HuH-7 (cell line): Measurements from ENCODE around the gene CD68.
"Not testable (repeated sequence)": the region's sequence is repeated elsewhere in the genome, so short reads cannot be mapped to it uniquely, and the experiment has no call there.

Experiments used
- DNase-seq: peaks from one replicate; pipeline ENCODE4 v3.0.0; 2011; ENCODE audit warnings: low spot score

The CD68 gene

DNA sequence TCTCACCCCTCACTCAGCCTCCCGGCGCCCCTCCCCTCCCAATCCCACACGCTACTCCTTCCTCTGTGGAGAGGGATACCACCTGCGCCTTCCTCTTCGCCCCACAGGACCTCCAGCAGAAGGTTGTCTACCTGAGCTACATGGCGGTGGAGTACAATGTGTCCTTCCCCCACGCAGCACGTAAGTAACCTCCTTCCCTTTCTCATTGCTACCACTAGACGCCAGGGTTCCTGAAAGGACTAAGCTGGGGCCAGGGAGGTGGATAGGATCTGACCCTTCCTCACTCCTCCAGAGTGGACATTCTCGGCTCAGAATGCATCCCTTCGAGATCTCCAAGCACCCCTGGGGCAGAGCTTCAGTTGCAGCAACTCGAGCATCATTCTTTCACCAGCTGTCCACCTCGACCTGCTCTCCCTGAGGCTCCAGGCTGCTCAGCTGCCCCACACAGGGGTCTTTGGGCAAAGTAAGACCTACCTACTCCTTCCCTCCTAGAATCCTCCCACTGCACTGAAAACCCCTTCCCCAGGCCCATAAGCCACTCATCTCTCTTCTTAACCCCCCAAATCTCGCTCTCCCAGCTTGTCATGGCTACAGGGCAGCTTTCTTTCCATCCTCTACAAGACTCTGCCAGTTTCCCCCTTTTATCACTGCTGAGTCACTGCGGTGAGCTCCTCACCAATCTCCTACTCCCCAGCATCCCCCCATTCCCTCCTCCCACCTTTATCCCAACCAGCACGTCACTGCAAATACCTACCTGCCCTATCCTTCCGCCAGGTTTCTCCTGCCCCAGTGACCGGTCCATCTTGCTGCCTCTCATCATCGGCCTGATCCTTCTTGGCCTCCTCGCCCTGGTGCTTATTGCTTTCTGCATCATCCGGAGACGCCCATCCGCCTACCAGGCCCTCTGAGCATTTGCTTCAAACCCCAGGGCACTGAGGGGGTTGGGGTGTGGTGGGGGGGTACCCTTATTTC is 1.5 kb downstream of the CD68 start:
- no peak for DNase-seq

DNA sequence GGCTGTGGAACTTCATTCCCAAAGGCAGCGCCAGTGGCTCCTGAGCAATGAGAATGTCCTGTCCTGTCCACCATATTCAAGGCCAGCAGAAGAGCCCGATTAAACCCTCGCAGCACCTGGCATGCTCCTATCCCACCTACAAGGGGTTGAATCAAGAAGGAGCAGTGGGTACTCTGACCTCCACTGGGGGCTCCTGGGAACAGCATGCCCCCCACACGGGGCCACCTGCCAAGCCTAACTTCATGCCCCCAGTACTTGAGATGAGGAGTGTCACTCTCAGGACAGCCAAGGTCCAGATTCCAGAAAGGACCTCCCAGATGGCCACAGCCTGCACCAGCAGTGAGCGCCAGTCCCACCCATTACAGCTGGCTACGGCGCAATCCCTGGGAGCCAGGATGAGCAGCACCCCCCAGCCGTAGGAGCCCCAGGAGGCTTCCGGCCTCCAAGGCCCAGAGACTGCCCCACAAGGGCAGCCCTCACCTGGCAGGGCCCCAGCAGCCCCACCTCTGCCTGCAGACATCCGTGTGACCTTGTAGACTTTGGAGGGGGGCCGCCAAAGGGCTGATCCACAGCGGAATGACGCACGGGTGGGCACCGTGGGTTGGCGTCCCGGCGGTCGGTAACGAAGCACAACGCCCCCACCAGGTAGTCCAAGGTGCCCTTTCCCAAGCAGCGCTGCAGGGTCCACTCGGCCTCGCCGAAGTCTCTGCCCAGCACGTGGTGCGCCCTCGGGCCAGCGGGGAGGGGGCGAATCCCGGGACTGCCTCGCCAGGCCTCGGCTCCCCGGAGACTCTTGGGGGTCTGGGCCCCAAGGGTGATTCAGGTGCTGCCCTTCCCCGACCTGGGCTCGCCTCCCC is 3.2 kb downstream of the CD68 start:
- DNase-seq = no peak

DNA sequence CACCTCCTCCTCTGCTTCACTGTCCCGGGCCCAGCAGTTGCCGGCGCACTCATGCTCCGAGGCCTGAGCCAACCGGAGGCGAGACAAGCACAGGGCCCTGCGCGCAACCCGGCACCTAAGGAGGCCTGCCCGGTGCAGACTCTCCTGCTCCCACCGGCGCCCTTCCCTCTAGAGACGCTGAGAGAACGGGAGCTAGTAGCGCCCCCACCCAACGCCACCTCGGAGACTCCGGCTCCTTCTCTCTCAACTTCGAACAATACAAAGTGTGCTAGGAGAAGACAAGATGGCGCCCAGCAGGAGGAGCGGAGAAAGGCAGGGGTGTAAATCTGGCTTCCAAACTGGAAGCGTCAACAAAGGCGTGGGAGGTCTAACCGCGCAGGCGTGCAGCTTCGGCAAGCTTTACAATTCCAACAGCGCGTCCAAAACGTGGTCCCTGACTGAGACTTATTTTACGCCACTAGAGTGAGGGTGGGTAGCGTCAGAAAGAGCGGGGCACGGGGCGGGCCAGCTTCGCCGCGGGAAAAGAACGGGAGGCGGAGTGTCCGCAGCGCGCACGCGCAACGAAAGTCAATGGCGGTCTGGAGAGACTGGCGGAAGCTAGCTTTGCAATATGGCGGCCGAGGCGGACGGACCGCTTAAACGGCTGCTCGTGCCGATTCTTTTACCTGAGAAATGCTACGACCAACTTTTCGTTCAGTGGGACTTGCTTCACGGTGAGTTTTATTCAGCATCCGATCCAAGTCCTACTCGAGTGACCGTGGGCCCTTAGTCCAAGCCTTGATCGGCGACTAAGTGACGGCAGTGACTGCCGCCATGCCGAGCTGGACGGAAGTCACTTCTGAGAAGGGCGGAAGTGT is 4.0 kb downstream of the CD68 start, which contains the start of gene MPDU1:
Gene MPDU1 (plus strand): TSS at position 600 of the 857 bp plus-strand sequence. CDS start 11 bp downstream, at position 611.
- DNase-seq = peak; percentile 88

DNA sequence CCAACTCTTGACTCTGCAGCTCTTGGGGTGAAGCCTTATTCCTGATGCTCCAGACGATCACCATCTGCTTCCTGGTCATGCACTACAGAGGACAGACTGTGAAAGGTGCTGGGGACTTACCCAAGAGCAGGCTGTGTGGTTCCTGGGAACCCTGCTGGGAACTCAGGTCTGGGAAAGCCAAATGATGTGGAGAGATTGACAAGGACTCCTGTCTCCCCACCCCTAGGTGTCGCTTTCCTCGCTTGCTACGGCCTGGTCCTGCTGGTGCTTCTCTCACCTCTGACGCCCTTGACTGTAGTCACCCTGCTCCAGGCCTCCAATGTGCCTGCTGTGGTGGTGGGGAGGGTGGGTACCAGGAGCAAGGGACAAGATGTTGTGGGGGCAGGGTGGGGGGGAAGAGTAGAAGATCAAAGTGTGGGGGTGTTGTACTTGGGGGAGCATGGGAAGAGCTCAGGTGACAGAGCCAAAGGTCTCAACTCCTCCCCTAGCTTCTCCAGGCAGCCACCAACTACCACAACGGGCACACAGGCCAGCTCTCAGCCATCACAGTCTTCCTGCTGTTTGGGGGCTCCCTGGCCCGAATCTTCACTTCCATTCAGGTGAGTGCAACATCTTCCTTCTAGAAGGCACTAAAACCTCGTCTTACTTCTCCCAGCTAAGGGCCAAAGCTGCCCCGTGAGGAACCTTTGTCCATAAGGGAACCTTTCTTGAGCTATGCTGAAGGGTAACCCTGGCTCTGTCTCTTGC is 7.4 kb downstream of the CD68 start:
- DNase-seq = peak; percentile 82

DNA sequence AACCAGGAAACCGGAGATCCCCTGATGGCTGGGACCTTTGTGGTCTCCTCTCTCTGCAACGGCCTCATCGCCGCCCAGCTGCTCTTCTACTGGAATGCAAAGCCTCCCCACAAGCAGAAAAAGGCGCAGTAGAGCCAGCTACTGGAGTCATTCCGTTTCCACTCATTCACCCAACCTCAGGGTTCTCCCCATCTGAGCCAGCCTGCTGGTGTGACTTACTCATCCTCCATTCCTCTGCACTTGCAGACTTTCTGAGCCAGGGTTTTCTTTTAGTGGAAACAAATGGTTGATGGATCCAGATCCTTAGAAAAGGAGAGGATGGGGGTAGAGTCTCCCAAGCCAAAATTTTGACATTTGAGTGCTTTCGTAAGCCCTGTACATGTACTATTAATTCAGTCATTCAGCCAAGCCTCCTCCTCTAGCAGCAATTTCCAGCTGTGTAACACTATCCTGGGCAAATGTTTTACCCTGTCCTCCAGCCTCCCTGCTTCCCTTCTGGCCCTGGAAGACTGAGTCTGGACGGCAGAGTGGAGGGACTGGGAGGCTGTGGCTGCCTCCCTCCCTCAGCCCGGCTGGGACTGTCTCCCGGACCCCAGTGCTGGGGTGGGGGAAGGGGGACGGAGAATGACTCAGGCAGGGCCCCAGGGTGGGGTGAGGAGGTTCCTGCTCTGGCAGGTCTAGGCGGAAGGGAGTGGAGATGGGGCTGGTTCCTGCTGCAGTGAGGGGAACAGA is 8.1 kb downstream of the CD68 start:
- DNase-seq = no peak

DNA sequence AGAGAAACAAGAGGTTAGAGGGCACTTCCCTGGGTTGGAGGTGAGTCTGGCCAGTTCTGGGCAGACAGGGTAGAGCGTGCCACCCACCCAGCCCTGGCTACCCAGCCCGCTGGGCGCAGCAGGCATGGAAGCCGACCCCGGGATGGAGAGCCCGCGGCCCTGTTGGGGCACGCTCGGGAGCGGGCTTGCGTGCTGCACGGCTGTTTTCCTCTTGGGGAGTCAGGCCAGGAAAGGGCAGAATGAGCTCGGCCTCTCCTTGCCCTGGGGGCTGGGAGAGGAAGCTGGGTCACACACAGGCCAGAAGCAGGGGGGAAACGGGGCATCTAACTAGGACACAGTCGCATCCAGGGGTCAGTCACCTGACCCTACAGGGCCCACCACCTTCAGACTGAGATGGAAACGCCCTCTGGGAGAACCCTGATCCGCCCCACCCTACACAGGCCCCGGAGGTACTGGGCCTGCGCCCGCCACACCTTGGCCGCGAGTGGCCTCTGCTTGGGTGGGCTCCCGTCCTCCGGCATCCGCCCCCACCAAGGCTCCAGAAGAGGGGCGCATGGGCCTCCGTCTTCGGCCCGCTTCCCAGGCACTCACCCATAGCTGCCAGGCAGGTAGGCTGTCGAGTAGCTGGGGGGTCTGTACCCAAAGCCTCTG is 9.2 kb downstream of the CD68 start:
- DNase-seq = no peak

DNA sequence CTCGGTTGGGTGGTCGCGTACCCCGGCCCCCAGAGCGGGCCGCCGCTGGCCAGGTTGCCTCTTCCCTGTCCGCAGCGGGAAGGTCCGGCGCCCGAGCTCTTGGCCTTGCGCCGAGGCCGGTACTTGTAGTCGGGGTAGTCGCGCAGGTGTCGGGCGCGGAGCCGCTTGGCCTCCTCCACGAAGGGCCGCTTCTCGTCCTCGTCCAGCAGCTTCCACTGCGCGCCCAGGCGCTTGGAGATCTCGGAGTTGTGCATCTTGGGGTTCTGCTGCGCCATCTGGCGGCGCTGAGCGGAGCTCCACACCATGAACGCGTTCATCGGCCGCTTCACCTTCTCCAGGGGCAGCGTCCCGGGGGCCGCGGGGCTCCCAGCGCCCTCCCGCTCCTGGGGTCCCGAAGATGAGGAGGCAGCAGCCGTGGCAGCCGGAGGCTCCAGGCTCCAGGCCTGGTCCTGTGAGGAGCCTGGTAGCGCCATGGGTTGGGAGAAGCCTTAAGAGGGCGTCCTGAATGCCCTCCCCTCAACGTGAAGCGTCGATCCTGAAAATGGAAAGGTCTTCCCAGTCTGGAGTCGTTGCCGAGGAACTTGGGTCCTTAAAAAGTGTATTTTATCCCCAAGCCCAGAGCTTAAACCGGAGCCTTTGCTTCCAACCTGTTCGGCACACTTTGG is 9.9 kb downstream of the CD68 start:
- no peak for DNase-seq

DNA sequence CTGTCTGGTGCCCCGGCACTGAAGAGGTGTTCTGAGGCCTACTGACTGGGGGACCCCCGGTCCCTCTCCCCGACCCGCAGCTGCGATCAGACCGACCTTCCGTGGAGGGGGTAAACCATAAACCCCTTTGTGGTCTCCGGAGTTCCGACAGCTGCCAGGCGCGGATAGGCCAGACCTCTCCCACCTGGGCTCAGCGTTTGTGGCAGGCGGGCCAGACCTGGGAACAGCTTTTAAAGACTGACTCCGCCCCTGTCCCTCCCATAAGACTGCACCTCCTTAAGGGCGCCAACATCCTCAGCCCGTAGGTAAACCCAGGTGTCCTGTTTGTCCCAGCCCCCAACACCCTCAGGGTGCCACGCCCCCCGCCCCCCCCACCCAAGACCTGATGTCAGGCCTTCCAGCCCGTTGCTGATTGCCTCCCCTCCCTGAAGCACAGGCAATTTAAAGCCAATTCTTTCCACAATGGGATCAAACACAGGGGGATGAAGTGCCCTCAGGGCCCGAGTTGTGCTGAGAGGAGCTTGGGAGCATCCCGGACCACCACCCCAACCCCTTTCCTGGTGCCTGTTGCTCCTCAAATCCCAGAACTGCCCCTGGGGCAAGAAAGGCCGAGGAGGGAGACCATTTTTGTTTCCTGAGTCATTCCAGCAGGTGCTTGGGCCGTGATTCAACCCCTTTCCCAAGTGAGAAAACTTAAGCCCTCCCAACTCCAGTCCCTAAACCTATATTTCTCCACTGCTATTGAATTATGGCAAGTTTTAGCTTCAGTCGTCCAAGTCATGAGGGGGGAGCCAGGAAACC is 10.7 kb downstream of the CD68 start, which contains the start of gene SOX15:
Gene SOX15 (minus strand): TSS at position 204 of the 801 bp plus-strand sequence. CDS start 418 bp downstream, outside the sequence.
- no peak for DNase-seq

DNA sequence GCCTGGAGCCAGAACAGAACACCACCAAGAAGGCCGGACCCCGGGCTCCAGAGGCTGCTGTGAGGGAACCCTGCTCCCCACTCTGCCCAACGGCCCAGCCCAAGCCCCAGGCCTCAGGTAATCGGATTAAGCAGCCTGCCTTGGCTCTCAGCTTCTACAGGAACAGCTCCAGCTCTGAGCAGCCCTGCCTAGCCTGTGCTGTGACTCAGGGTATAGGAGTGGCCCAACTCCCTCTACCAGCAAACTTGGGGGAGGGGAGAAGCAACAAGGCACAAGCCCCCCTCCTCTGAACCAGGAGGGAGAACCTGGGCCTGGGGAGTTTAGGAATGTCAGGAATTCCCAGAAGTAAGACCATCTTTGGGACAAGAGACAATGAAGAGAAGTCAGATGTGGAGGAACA is 11.3 kb downstream of the CD68 start:
- no peak for DNase-seq

DNA sequence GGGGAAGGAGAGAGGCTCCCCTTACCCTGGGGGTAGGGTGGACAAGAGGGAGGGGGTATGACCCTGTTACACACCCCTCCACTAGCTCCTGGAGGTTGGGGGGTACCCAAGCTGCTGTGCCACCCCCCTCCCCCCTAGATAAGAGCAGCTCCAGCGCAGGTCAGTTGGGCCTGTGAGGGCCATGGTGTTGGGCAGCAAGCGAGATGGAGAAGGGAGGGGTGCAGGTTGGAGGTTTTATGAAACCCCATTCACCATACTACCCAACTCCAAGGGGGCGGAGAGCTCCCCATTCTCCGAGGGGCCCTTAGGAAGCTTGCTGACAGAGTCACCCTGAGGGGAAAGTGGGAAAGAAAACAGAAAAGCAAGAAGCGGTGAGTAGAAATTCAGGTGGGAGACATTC is 12.2 kb downstream of the CD68 start:
- DNase-seq = no peak

DNA sequence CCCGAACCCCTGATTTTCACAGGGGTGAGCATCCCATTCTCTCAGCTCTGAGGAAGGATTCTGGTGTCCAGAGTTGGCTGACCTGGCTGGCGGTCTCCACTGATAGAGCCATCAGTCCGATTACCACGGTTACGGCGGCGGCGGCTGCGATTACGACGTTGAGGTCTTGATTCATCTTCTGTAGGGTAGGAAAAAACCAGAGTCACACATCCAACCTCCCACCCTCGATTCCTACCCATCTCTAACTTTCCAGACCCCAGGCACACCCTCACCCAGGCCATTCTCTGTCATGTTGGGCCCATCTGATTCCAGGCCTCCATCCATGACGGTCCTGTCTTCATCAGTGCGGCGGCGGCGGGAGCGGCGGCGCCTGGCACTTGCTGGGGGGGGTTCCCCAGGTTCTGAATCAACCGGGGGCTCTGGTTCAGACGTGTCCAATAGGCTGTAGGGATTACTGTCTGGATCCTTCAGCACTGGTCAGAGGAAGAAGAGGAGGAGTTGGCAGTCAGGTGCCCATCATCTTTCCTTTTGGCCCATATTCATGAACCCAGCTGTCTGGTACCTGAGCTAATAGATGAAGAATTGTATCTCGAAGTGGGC is 13.1 kb downstream of the CD68 start:
- no peak for DNase-seq

DNA sequence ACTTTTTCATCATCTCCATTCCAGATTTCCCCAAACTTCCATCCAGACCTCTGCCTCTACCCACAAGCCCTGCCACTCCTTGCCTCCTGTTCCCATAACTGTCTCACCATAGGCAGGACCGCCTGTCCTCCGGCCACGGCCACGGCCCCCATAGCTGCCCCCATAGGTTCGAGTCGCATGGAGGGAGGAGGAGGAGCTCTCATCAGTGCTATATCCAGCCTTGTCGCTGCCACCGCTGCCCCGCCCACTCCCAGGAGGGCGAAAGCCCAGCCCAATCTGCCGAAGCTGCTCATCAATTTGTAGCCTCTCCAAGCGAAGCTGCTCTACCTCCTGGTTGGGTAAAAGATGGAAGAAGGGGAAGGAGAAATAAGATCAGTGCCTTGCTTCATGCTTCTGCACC is 13.9 kb downstream of the CD68 start:
- DNase-seq = no peak

DNA sequence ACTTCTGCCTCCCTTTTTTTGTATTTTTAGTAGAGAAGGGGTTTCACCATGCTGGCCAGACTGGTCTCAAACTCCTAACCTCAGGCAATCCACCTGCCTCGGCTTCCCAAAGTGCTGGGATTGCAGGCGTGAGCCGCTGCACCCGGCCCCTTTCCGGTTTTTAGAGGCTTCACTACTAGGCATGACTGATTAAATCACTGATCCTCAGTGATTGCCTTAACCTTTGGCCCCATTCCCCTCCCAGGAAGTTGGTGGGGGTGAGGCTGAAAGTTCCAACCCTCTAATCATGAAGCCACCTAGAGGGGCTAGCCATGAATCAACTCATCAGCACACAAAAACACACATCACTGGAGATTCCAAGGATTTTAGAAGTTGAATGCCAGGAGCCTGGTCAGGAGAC is 18.1 kb downstream of the CD68 start:
- DNase-seq = not testable (repeated sequence)

DNA sequence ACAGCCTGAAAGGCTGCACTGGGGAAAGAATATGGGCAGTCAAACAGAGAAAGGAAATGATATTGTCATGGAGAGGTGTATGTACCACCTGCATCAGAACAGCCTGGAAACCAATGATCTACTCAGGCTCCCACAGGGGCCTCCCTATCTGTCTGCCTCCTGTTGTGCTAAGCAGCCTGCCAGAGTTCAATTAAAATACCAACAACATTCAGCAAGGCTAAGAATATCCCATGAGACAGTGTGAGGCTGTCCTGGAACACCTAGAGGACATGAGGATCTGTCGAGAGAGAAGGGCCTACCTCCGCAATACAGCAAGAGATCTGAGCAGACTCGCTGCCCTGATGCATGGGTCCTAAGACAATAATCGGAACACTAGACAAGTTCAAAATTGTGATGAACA is 26.8 kb downstream of the CD68 start:
- no peak for DNase-seq

DNA sequence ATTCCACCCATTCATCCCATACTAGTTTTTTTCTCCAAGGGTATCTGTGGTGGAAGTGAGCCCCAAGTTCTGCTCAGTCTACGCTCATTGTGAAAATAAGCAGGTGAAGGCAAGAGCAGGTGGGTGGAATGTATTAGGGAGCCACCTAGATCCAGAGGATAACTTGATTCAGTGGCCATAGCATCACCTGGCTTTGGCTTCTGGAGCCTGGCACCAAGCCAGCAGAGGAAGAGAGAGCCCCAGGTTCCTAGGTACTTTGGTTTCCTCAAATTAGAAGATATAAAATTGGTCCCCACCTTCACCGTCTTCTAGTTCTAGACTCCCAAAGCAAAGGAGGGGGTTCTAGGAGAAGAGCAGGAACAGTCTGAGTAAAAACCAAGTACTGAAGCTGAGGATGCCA is 31.2 kb downstream of the CD68 start:
- no peak for DNase-seq

DNA sequence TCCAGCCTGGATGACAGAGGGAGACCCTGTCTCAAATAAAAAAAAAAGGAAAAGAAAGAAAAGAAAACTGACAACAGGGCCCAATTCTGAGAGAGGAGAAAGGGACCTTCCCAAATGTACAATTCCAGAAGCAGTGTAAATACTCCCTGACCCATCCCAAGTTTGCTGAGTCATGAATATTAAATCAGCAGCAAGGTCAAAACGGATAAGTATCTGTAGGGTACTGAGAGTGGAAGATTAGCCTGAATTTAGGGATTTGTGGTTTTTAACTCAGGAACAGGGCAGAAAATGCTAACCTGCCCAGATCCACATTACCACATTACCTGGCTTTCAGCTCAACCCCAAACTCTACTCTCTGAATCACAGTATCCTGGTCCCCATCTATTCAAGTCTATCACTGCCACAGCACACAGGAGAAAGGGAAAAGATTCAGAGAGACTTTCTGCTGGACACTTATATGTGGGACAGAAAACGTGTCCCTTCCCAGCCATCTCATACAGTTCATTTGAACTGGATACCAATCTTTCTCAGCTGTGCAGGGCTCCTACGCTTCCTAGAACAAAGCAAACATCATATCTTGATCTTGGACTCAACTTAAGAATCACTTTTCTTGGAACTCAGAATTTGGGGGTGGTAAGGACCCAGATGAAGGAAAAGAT is 32.3 kb downstream of the CD68 start:
- no peak for DNase-seq

DNA sequence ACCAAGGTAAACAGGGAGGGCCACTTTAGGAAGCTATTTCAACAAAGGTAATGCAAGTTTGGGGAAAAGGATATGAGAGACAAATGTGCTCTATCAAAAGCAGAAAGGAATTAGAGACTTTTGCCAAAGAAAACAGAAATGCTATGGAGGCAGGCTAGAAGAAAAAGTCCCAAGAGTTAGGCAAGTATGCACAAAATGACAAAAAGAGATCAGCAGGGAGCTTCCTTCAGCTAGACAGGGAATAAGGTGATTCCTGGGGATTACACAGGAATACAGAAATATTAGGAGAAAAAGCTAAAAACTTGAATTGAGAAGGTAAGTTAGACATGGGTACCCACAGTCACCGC is 32.8 kb downstream of the CD68 start:
- no peak for DNase-seq
